ENCODE results near the gene ZNF275. TPM values are rescaled to one million over a fixed set of nuclear protein-coding genes. Genes with fewer than 3 reads are reported as not detected.

ZNF275 gene
- total and polyA plus RNA-seq, 2 of the 4 experiments (the other 2 are of a cell fraction): 6.6 to 9.7 TPM

DNA sequence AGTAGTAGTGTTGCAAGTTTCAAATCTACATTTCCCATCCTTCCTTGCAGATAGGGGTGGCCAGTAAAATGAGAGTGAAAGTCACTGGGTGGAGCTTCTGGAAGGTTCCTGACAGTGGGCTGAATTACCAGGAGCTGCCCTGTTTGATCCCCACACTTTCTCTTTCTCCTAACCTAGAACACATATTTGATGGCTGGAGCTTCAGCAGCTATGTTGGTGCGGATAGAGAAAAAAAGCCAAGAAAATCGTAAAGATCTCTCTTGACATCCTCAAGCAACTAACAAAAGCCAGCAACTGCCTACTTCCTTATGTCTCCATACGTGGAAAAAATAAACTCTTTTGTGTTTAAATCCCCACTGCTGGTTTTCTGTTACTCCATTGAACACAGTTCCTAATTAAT lies 32.2 kb downstream of the ZNF275 start:
- H3K9me3 ChIP-seq (ENCODE audit: control insufficient read depth, insufficient read depth, low read length): no peaks in the 10 kb centered on the region
- no peaks in the 10 kb centered on the region for H3K4me1 ChIP-seq (ENCODE audit: control insufficient read depth, insufficient read depth, low read length)
- no peak overlapping the region for H4K91ac ChIP-seq (ENCODE audit: insufficient read depth, low read depth, low read length)
- in situ Hi-C loops (cut with MboI; ENCODE audit: low sequenced_read_pairs): no loop called here
- H3K79me1 ChIP-seq (ENCODE audit: low read depth in 1 of 2, low read length in 2 of 2): no peaks in the 10 kb centered on the region
- no peak overlapping the region for H3K27ac ChIP-seq (ENCODE audit: insufficient read depth, low read length)
- H3K36me3 ChIP-seq (ENCODE audit: control insufficient read depth, insufficient read depth, low read length): no peaks in the 10 kb centered on the region
- no peak overlapping the region for H2AFZ ChIP-seq (replicated peaks; ENCODE audit: low read length, poor library complexity)
- H4K8ac ChIP-seq (ENCODE audit: low read depth in 2 of 2, low read length in 2 of 2): no peak overlapping the region
- CTCF ChIA-PET: no interaction called here
- no peak overlapping the region for H3K56ac ChIP-seq (ENCODE audit: extremely low read depth, insufficient read depth, low read length)
- no peak overlapping the region for H2BK5ac ChIP-seq (ENCODE audit: low read depth, low read length, poor library complexity, severe bottlenecking)
- no peak overlapping the region for H3K14ac ChIP-seq (replicated peaks; ENCODE audit: low read depth, low read length)
- H4K5ac ChIP-seq (ENCODE audit: low read depth, low read length): no peak overlapping the region
- H3K18ac ChIP-seq (ENCODE audit: low read depth, low read length): no peak overlapping the region
- no peak overlapping the region for H2BK15ac ChIP-seq (ENCODE audit: low read depth, low read length)
- intact Hi-C loops (cut with micrococcal nuclease): no loop called here
- no peak overlapping the region for H2AK9ac ChIP-seq (replicated peaks; ENCODE audit: low read depth, low read length, poor library complexity)
- dilution Hi-C loops (cut with HindIII; ENCODE audit: low sequenced_read_pairs, unreplicated experiment): no loop called here
- BruUV-seq (replicated peaks): no TSS peak
- TF ChIP-seq MXI1 (IDR thresholded peaks at IDR 0.05; ENCODE audit: borderline replicate concordance, low read depth, low read length): no peak
- TF ChIP-seq, protein P1, sequence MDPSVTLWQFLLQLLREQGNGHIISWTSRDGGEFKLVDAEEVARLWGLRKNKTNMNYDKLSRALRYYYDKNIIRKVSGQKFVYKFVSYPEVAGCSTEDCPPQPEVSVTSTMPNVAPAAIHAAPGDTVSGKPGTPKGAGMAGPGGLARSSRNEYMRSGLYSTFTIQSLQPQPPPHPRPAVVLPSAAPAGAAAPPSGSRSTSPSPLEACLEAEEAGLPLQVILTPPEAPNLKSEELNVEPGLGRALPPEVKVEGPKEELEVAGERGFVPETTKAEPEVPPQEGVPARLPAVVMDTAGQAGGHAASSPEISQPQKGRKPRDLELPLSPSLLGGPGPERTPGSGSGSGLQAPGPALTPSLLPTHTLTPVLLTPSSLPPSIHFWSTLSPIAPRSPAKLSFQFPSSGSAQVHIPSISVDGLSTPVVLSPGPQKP (IDR thresholded peaks at IDR 0.05; ENCODE audit: borderline replicate concordance, low read depth, low read length): no peak
- no peak for TF ChIP-seq MAFK (IDR thresholded peaks at IDR 0.05; ENCODE audit: low read depth, low read length)
- no peak for TF ChIP-seq MAZ (IDR thresholded peaks at IDR 0.05; ENCODE audit: borderline replicate concordance, low read depth, low read length)
- TF ChIP-seq, protein P2, sequence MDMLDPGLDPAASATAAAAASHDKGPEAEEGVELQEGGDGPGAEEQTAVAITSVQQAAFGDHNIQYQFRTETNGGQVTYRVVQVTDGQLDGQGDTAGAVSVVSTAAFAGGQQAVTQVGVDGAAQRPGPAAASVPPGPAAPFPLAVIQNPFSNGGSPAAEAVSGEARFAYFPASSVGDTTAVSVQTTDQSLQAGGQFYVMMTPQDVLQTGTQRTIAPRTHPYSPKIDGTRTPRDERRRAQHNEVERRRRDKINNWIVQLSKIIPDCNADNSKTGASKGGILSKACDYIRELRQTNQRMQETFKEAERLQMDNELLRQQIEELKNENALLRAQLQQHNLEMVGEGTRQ (IDR thresholded peaks at IDR 0.05; ENCODE audit: low read depth, low read length): no peak
- no peak for TF ChIP-seq SMC3 (IDR thresholded peaks at IDR 0.05; ENCODE audit: low read depth, low read length)
- no peak for TF ChIP-seq CEBPB (IDR thresholded peaks at IDR 0.05; ENCODE audit: low read depth, low read length)
- no peak for TF ChIP-seq CHD1 (IDR thresholded peaks at IDR 0.05; ENCODE audit: low read depth, low read length)
- no peak for TF ChIP-seq POLR2A (IDR thresholded peaks at IDR 0.05; ENCODE audit: low read depth, low read length)
- no peak for TF ChIP-seq FOS (IDR thresholded peaks at IDR 0.05; ENCODE audit: low read depth, low read length)
- no peak for TF ChIP-seq RFX5 (IDR thresholded peaks at IDR 0.05; ENCODE audit: low read depth, low read length)
- no peak for TF ChIP-seq RAD21 (IDR thresholded peaks at IDR 0.05; ENCODE audit: low read length)
- TF ChIP-seq RCOR1 (IDR thresholded peaks at IDR 0.05; ENCODE audit: insufficient replicate concordance, low read length): no peak
- no peak overlapping the region for H2BK20ac ChIP-seq (ENCODE audit: low read depth, low read length)
- H3K27me3 ChIP-seq (ENCODE audit: control insufficient read depth, insufficient read depth, low read length): peaks cover 2% of the 10 kb centered on the region; the same call in 1 of the 2 replicates
- H3K4me2 ChIP-seq (ENCODE audit: low read depth, low read length): no peak overlapping the region
- no peaks in the 10 kb centered on the region for H4K20me1 ChIP-seq (ENCODE audit: insufficient read depth, low read length)
- H2BK120ac ChIP-seq (ENCODE audit: low read depth, low read length): no peak overlapping the region
- no peak overlapping the region for H3K9ac ChIP-seq (ENCODE audit: low read depth, low read length)
- H3K9me1 ChIP-seq (ENCODE audit: insufficient read depth, low read length): no peaks in the 10 kb centered on the region
- H3K4ac ChIP-seq (ENCODE audit: low read depth, low read length): no peak overlapping the region
- H2AK5ac ChIP-seq (ENCODE audit: low read depth, low read length): no peak overlapping the region
- ATAC-seq (ENCODE audit: low read depth) (no peak), DNase-seq (no peak)
- H3K23ac ChIP-seq (ENCODE audit: low read depth, low read length): no peak overlapping the region
- WGBS, 2 experiments (ENCODE audit: extremely low coverage in 2 of 2, insufficient read length in 1 of 2): no CpG with 5 or more reads among the region's 3 CpGs
- POLR2A ChIA-PET (ENCODE audit: unreplicated experiment): no interaction called here
- H3K4me3 ChIP-seq (ENCODE audit: insufficient read depth, low read depth, low read length): no peak overlapping the region
